Neural progenitor cell (in vitro differentiated cells): ENCODE results near the gene ITSN1.

Source experiments
- CTCF ChIP-seq: fragments of 200-600 bp; sonication (generic); IDR thresholded peaks from 2 replicates; pipeline ENCODE4 v1.5.1; 2017; ENCODE audit warnings: antibody characterized with exemption, mild to moderate bottlenecking
- EZH2 ChIP-seq: fragments of 200-600 bp; sonication (generic); IDR thresholded peaks from 2 replicates; pipeline ENCODE4 v1.6.1; 2017; ENCODE audit warnings: antibody characterized with exemption, mild to moderate bottlenecking, moderate library complexity
- EZH2phosphoT487 ChIP-seq: fragments of 200-600 bp; sonication (generic); IDR thresholded peaks from 2 replicates; pipeline ENCODE4 v1.6.1; 2017; ENCODE audit warnings: antibody characterized with exemption

GRCh38 chr21:33734291-33734690, 92.0 kb downstream of the ITSN1 start:
- TF ChIP-seq CTCF (no peak), EZH2 (no peak), EZH2phosphoT487 (no peak)
